Smooth muscle cell (in vitro differentiated cells): ENCODE results near the gene NISCH. TPM values are rescaled to one million over a fixed set of nuclear protein-coding genes. Genes with fewer than 3 reads are reported as not detected.

Experiments used
- DNase-seq: peaks from one replicate; lab custom pipeline; 2025; ENCODE audit not compliant: unreplicated experiment; lab: John Stamatoyannopoulos, UW
- H2AFZ ChIP-seq: fragments of 200-600 bp; sonication (generic); 2 replicates; pipeline ENCODE4 v1.6.0; 2016; ENCODE audit warnings: antibody characterized with exemption, low read depth, mild to moderate bottlenecking
- H3F3A ChIP-seq: fragments of 200-600 bp; sonication (generic); 2 replicates; pipeline ENCODE4 v1.6.0; 2017; ENCODE audit warnings: antibody characterized with exemption, low read depth
- H3K27ac ChIP-seq: fragments of 200-600 bp; sonication (generic); 2 replicates; pipeline ENCODE4 v1.5.1; 2016; ENCODE audit warnings: low read depth, mild to moderate bottlenecking
- H3K27me3 ChIP-seq: fragments of 200-600 bp; sonication (generic); 2 replicates; pipeline ENCODE4 v1.6.1; 2016; ENCODE audit warnings: low read depth, mild to moderate bottlenecking
- H3K36me3 ChIP-seq: fragments of 200-600 bp; sonication (generic); 2 replicates; pipeline ENCODE4 v1.5.1; 2016; ENCODE audit warnings: low read depth
- H3K4me1 ChIP-seq: fragments of 200-600 bp; sonication (generic); 2 replicates; pipeline ENCODE4 v1.5.1; 2016; ENCODE audit warnings: low read depth
- H3K4me2 ChIP-seq: fragments of 200-600 bp; sonication (generic); 2 replicates; pipeline ENCODE4 v1.6.0; 2016; ENCODE audit warnings: mild to moderate bottlenecking
- H3K4me3 ChIP-seq: fragments of 200-600 bp; sonication (generic); 2 replicates; pipeline ENCODE4 v1.5.1; 2016; ENCODE audit warnings: mild to moderate bottlenecking
- H3K79me2 ChIP-seq: fragments of 200-600 bp; sonication (generic); 2 replicates; pipeline ENCODE4 v1.6.0; 2016; ENCODE audit warnings: low read depth, mild to moderate bottlenecking
- H3K9ac ChIP-seq: fragments of 200-600 bp; sonication (generic); 2 replicates; pipeline ENCODE4 v1.6.0; 2016; ENCODE audit warnings: low read depth
- H3K9me3 ChIP-seq: fragments of 200-600 bp; sonication (generic); replicated peaks from 2 replicates; pipeline ENCODE4 v1.5.1; 2016; ENCODE audit warnings: low read depth
- H4K20me1 ChIP-seq: fragments of 200-600 bp; sonication (generic); 2 replicates; pipeline ENCODE4 v1.6.0; 2016; ENCODE audit warnings: low read depth
- CTCF ChIP-seq: fragments of 200-600 bp; sonication (generic); IDR thresholded peaks from 2 replicates; pipeline ENCODE4 v1.5.1; 2017; ENCODE audit warnings: borderline replicate concordance, mild to moderate bottlenecking, antibody characterized with exemption; ENCODE audit not compliant: insufficient read depth, poor library complexity, severe bottlenecking
- WGBS: methylation state at CpG from one replicate; pipeline ENCODE4 v1.1.7; 2016; ENCODE audit warnings: low lambda C conversion rate; 5-methylcytosine and 5-hydroxymethylcytosine counted together
- polyA plus RNA-seq: library from polyadenylated mRNA; unstranded; fragments of >200 nt; fragmentation: Nextera tagmentation; extraction: Ambion mirVana; gene quantifications from 2 replicates; pipeline ENCODE4 v1.2.1, GENCODE V29; 2016
- total RNA-seq: library from RNA; depleted of rRNA; stranded (reverse); fragments of >200 nt; gene quantifications from 2 replicates; pipeline ENCODE4 v1.2.3, GENCODE V29; 2014

The NISCH gene
- total and polyA plus RNA-seq, 2 experiments from 2014 or later: 47.3 to 55.2 TPM

DNA sequence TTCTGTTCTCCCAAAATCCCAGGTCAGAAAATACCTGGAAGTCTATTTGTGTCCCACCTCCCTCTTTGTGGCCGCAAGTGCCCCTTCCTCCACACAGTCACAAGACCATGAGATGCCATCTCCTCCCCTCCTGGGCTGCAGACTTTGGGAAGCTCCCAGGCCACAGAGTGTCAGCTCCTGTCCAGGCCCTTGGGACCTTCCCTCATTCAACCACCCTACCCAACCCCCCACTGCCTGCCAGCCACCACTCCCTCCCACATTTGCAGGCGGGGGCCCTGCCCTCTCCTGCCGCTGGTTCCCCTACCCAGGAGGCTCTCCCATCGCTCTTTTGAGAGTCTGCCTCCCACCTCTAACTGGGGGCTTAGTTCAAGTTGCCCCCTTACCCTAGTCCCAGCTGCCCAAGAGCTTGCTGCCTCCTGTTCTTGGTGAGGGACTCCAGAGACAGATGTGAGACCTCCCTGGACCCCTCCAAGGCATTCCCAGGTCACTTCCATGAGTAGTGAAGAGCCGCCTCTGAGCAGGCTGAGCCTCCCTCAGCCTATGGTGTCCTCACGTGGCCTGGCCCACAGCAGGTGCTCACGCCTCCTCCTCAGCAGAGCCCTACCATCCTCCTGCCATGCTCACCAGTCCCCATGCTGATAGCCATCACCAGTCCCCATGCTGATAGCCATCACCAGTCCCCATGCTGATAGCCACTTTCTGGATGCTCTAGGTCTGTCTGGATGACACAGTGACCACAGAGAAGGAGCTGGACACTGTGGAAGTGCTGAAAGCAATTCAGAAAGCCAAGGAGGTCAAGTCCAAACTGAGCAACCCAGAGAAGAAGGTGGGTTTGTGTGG, 23.9 kb downstream of the NISCH start:
- Histone ChIP-seq H3K4me3 (no peak overlapping the region), H3K79me2 (no peaks in the 10 kb centered on the region), H3K4me1 (no peaks in the 10 kb centered on the region), H3K4me2 (no peak overlapping the region), H2AFZ (no peak overlapping the region), H4K20me1 (peaks cover 35% of the 10 kb centered on the region), H3F3A (peaks cover 7% of the 10 kb centered on the region), H3K9ac (no peak overlapping the region), H3K36me3 (peaks cover 4% of the 10 kb centered on the region), H3K9me3 (no peaks in the 10 kb centered on the region), H3K27ac (no peak overlapping the region), H3K27me3 (no peaks in the 10 kb centered on the region)
- no peak for DNase-seq
- WGBS: 98% methylated on average over 7 of the region's 7 CpGs
- no peak for TF ChIP-seq CTCF

DNA sequence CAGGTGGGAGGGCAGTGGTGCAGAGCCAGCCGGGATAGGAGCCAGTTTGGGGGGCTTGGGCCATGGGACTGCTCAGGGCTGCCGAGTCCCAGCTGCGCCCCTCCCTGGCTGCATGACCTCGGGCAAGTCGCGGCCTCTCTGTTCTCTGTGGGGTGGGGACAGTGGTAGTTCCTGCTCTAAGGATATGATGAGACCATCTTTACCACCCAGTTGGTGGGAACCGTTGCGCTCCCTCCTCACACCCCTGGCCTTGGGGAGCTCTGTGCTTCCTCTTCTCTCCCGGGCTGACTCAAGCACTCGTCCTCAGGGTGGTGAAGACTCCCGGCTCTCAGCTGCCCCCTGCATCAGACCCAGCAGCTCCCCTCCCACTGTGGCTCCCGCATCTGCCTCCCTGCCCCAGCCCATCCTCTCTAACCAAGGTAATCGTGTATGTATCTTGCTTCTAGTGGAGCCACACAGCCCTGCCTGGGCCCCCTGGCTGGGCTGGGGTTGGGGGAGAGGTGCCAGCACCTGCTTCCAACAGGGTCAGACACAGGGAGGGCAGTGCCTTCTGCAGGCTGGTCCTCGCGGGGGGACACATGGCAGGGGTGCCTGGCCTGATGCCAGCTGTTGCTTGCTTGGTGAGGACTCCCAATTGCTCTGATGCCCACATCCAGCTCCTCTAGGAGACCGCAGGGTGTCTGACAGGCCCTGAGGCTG, 24.6 kb downstream of the NISCH start:
- Histone ChIP-seq H4K20me1 (peaks cover 42% of the 10 kb centered on the region), H3K4me1 (no peaks in the 10 kb centered on the region), H3K4me3 (no peak overlapping the region), H2AFZ (no peak overlapping the region), H3K4me2 (no peak overlapping the region), H3K36me3 (peaks cover 4% of the 10 kb centered on the region), H3F3A (peaks cover 7% of the 10 kb centered on the region), H3K9me3 (no peaks in the 10 kb centered on the region), H3K9ac (no peak overlapping the region), H3K27me3 (no peaks in the 10 kb centered on the region), H3K79me2 (no peaks in the 10 kb centered on the region), H3K27ac (no peak overlapping the region)
- no peak for TF ChIP-seq CTCF
- DNase-seq: no peak
- 95% methylated on average over 11 of the region's 16 CpGs for WGBS

DNA sequence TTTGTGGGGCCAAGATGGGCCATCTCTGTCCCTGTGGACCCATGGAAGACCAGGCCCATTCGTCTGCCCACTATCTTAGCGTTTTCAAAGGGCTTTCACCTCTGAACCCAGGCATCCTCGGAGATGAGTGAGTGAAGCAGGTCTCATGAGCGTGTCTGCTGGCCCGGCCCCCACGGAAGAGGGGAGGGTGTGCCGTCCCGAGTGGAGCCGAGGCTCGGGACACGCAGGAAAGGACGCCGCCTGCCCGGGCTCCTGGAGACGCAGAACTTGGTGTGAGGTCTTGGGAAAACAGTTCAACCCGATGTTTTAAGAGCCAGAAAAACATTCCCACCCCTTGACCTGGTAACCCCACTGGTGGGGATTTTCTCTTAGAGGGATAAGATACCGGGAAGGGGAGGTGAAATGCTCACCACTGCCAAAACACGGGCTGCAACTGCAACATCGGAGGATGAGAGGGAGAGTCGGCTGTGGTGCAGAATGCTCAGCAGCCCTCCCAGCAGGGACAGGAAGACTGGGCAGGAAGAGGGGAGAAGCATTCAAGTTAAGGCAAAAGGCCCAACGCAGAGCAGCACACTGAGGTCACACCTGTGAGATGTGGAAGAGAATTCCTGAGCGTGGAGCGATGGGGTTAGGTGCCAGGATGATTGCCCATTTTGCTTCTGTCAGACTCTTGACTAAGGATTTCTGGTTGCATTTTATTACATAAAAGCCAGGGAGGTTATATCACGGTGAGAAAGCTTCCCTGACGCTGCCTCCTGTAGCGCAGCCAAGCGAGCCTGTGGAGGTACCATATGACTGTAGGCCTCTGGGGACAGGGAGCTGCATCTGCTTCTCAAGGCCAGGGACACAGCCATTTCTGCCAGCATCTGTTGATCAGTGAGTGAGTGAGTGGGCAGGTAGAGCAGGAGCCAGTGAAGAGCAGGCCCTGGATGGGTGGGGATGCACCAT, 25.6 kb downstream of the NISCH start:
- Histone ChIP-seq H3K27ac (no peak overlapping the region), H3F3A (peaks cover 7% of the 10 kb centered on the region), H3K4me1 (no peaks in the 10 kb centered on the region), H3K9me3 (no peaks in the 10 kb centered on the region), H3K79me2 (no peaks in the 10 kb centered on the region), H3K4me2 (no peak overlapping the region), H3K9ac (no peak overlapping the region), H3K4me3 (no peak overlapping the region), H2AFZ (no peak overlapping the region), H3K36me3 (peaks cover 4% of the 10 kb centered on the region), H4K20me1 (peaks cover 43% of the 10 kb centered on the region), H3K27me3 (no peaks in the 10 kb centered on the region)
- DNase-seq: no peak
- TF ChIP-seq CTCF: no peak
- WGBS: 97% methylated on average over 27 of the region's 27 CpGs
